Neural cell (in vitro differentiated cells): ENCODE results near the gene AFMID. TPM values are rescaled to one million over a fixed set of nuclear protein-coding genes. Genes with fewer than 3 reads are reported as not detected.

ENCODE experiments used
- H2AFZ ChIP-seq: fragments of 200-600, 300-800 bp; sonication (generic), shearing (Covaris generic); 2 replicates; pipeline ENCODE4 v1.6.0; 2014; ENCODE audit warnings: low read depth, mild to moderate bottlenecking, antibody characterized with exemption, low read length, moderate library complexity
- H3F3A ChIP-seq: fragments of 200-600 bp; shearing (Covaris generic); 2 replicates; pipeline ENCODE4 v1.6.1; 2016; ENCODE audit warnings: mild to moderate bottlenecking, moderate library complexity, mixed read lengths, antibody characterized with exemption, low read length; ENCODE audit not compliant: insufficient read depth, poor library complexity, severe bottlenecking
- H3K27ac ChIP-seq: fragments of 200-600, 300-800 bp; sonication (generic), shearing (Covaris generic); 2 replicates; pipeline ENCODE4 v1.5.1; 2014; ENCODE audit warnings: mild to moderate bottlenecking, low read length, moderate library complexity
- H3K27me3 ChIP-seq: fragments of 300-800, 200-600 bp; sonication (generic), shearing (Covaris generic); 2 replicates; pipeline ENCODE4 v1.6.0; 2014; ENCODE audit warnings: mild to moderate bottlenecking, low read depth, low read length, moderate library complexity; ENCODE audit not compliant: insufficient read depth
- H3K36me3 ChIP-seq: fragments of 300-800, 200-600 bp; sonication (generic), shearing (Covaris generic); 2 replicates; pipeline ENCODE4 v1.5.1; 2014; ENCODE audit warnings: mild to moderate bottlenecking, antibody characterized with exemption, low read length, moderate library complexity; ENCODE audit not compliant: insufficient read depth
- H3K4me2 ChIP-seq: fragments of 300-800, 200-600 bp; sonication (generic), shearing (Covaris generic); 2 replicates; pipeline ENCODE4 v1.6.0; 2014; ENCODE audit warnings: mild to moderate bottlenecking, low read length
- H3K4me3 ChIP-seq: fragments of 300-800, 200-600 bp; sonication (generic), shearing (Covaris generic); 2 replicates; pipeline ENCODE4 v1.5.1; 2014; ENCODE audit warnings: mild to moderate bottlenecking, low read length, moderate library complexity
- H3K79me2 ChIP-seq: fragments of 200-600 bp; shearing (Covaris generic); replicated peaks from 2 replicates; pipeline ENCODE4 v1.6.0; 2014; ENCODE audit warnings: mild to moderate bottlenecking, low read length, moderate library complexity; ENCODE audit not compliant: insufficient read depth
- H3K9ac ChIP-seq: fragments of 300-800, 200-600 bp; sonication (generic), shearing (Covaris generic); 2 replicates; pipeline ENCODE4 v1.6.1; 2016; ENCODE audit warnings: mild to moderate bottlenecking, low read length, mixed read lengths
- H3K9me2 ChIP-seq: fragments of 200-600 bp; shearing (Covaris generic); 2 replicates; pipeline ENCODE4 v1.6.1; 2016; ENCODE audit warnings: mild to moderate bottlenecking, low read length, mixed read lengths; ENCODE audit not compliant: insufficient read depth
- H3K9me3 ChIP-seq: fragments of 200-600, 300-800 bp; sonication (generic), shearing (Covaris generic); 2 replicates; pipeline ENCODE4 v1.6.1; 2016; ENCODE audit warnings: mild to moderate bottlenecking, mixed run types, low read length, moderate library complexity, mixed read lengths
- H4K20me1 ChIP-seq: fragments of 200-600 bp; shearing (Covaris generic); 2 replicates; pipeline ENCODE4 v1.6.1; 2016; ENCODE audit warnings: mild to moderate bottlenecking, mixed run types; ENCODE audit not compliant: insufficient read depth
- EP300 ChIP-seq: fragments of 450-650 bp; conservative IDR thresholded peaks from 2 replicates; pipeline ENCODE4 v1.6.1; 2014; ENCODE audit warnings: antibody characterized with exemption, mild to moderate bottlenecking, moderate library complexity; ENCODE audit not compliant: poor library complexity, severe bottlenecking
- EZH2 ChIP-seq: fragments of 200-600, 300-800 bp; shearing (Covaris generic), sonication (generic); IDR thresholded peaks from 2 replicates; pipeline ENCODE4 v1.6.1; 2014; ENCODE audit warnings: antibody characterized with exemption, low read length, borderline replicate concordance, mild to moderate bottlenecking; ENCODE audit not compliant: insufficient read depth, poor library complexity, severe bottlenecking
- MXI1 ChIP-seq: fragments of 450-650 bp; conservative IDR thresholded peaks from 2 replicates; pipeline ENCODE4 v1.6.1; 2014; ENCODE audit warnings: antibody characterized with exemption, mild to moderate bottlenecking; ENCODE audit not compliant: poor library complexity, severe bottlenecking
- POLR2AphosphoS5 ChIP-seq: IDR thresholded peaks from 2 replicates; pipeline ENCODE4 v1.6.1; 2012
- RAD21 ChIP-seq: fragments of 450-650 bp; conservative IDR thresholded peaks from 2 replicates; pipeline ENCODE4 v1.6.1; 2014; ENCODE audit warnings: antibody characterized with exemption, mild to moderate bottlenecking, moderate library complexity
- REST ChIP-seq: IDR thresholded peaks from 2 replicates; pipeline ENCODE4 v1.6.1; 2012; ENCODE audit warnings: borderline replicate concordance
- SMC3 ChIP-seq: fragments of 450-650 bp; conservative IDR thresholded peaks from 2 replicates; pipeline ENCODE4 v1.6.1; 2014; ENCODE audit warnings: antibody characterized with exemption, mild to moderate bottlenecking, moderate library complexity; ENCODE audit not compliant: poor library complexity
- TAF1 ChIP-seq: IDR thresholded peaks from 2 replicates; pipeline ENCODE4 v1.6.1; 2012; ENCODE audit warnings: low read depth
- polyA plus RNA-seq: library from polyadenylated mRNA; depleted of rRNA; stranded (reverse); fragments of >200 nt; gene quantifications from 2 replicates; pipeline ENCODE4 v1.2.3, GENCODE V29; 2014
- TF ChIP-seq, protein P1 (sequence below): fragments of 450-650 bp; IDR thresholded peaks from 2 replicates; pipeline ENCODE4 v1.5.1; 2014; ENCODE audit warnings: antibody characterized with exemption, mild to moderate bottlenecking, moderate library complexity; ENCODE audit not compliant: poor library complexity, severe bottlenecking

AFMID gene
- polyA plus RNA-seq, 1 donor from 2014 or later = 15.8 TPM

DNA sequence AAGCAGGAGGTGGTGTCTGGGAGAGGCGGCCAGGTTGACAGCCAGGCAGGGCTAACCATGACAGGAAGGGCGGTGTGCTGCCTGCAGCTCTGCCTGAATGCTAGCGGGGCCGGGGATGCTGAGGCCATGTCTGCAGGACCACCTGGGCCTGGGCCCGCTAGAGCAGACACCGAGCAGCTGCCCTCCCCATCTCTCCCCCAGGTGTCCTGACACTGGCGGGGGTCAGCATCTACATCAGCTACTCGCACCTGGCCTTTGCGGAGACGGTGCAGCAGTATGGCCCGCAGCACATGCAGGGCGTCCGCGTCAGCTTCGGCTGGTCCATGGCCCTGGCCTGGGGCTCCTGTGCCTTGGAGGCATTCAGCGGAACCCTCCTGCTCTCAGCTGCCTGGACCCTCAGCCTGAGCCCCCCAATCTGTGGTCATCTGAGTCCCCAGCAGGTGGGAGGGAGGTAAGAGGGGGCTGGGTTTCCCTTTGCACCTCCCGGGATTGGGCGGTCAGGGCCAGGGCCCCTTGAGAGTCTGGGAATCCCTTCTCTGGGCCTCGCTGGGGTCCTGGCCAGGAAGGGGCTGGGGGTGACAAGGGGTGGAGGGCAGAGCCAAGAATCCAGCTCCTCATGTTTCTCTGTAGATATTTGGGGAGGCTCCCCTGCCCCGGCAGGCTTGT lies 51.8 kb downstream of the AFMID start:
- Histone ChIP-seq H3K4me2 (no peak overlapping the region), H3K27ac (no peak overlapping the region), H2AFZ (no peak overlapping the region), H4K20me1 (no peaks in the 10 kb centered on the region), H3K79me2 (no peaks in the 10 kb centered on the region), H3F3A (no peaks in the 10 kb centered on the region), H3K4me3 (no peak overlapping the region), H3K9ac (no peak overlapping the region), H3K9me3 (no peaks in the 10 kb centered on the region), H3K36me3 (no peaks in the 10 kb centered on the region), H3K9me2 (no peaks in the 10 kb centered on the region), H3K27me3 (no peaks in the 10 kb centered on the region)
- no peak for TF ChIP-seq POLR2AphosphoS5
- no peak for TF ChIP-seq TAF1
- TF ChIP-seq REST = no peak

GRCh38 chr17:78239489-78239931 lies 52.3 kb downstream of the AFMID start:
- Histone ChIP-seq H3K9ac (no peak overlapping the region), H3K9me2 (no peaks in the 10 kb centered on the region), H3K27me3 (no peaks in the 10 kb centered on the region), H3K4me3 (no peak overlapping the region), H4K20me1 (no peaks in the 10 kb centered on the region), H3K79me2 (no peaks in the 10 kb centered on the region), H2AFZ (no peak overlapping the region), H3K9me3 (no peaks in the 10 kb centered on the region), H3K27ac (no peak overlapping the region), H3K4me2 (no peak overlapping the region), H3K36me3 (no peaks in the 10 kb centered on the region), H3F3A (no peaks in the 10 kb centered on the region)
- no peak for TF ChIP-seq SMC3
- TF ChIP-seq, protein P1, sequence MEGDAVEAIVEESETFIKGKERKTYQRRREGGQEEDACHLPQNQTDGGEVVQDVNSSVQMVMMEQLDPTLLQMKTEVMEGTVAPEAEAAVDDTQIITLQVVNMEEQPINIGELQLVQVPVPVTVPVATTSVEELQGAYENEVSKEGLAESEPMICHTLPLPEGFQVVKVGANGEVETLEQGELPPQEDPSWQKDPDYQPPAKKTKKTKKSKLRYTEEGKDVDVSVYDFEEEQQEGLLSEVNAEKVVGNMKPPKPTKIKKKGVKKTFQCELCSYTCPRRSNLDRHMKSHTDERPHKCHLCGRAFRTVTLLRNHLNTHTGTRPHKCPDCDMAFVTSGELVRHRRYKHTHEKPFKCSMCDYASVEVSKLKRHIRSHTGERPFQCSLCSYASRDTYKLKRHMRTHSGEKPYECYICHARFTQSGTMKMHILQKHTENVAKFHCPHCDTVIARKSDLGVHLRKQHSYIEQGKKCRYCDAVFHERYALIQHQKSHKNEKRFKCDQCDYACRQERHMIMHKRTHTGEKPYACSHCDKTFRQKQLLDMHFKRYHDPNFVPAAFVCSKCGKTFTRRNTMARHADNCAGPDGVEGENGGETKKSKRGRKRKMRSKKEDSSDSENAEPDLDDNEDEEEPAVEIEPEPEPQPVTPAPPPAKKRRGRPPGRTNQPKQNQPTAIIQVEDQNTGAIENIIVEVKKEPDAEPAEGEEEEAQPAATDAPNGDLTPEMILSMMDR = no peak
- TF ChIP-seq POLR2AphosphoS5 = no peak
- no peak for TF ChIP-seq EZH2
- no peak for TF ChIP-seq MXI1
- TF ChIP-seq RAD21 = no peak
- TF ChIP-seq EP300 = no peak
- no peak for TF ChIP-seq TAF1
